GM23248 (cell line): ENCODE measurements around the gene RPGRIP1L. TPM values are rescaled to one million over a fixed set of nuclear protein-coding genes. Genes with fewer than 3 reads are reported as not detected.
A peak's percentile ranks its signal among the peaks of the same experiment; 100 is the strongest.
"Not testable (repeated sequence)": the region's sequence is repeated elsewhere in the genome, so short reads cannot be mapped to it uniquely, and the experiment has no call there.

ENCODE experiments used
- DNase-seq: peaks from one replicate; pipeline ENCODE4 v3.0.0-alpha.2; 2015
- H2AFZ ChIP-seq: fragments of 200-600 bp; sonication (generic); 2 replicates; pipeline ENCODE4 v1.6.1; 2016; ENCODE audit warnings: antibody characterized with exemption
- H3F3A ChIP-seq: fragments of 200-600 bp; sonication (generic); 2 replicates; pipeline ENCODE4 v1.6.1; 2016; ENCODE audit warnings: mild to moderate bottlenecking, antibody characterized with exemption, mixed run types; ENCODE audit not compliant: insufficient read depth
- H3K27ac ChIP-seq: fragments of 200-600 bp; sonication (generic); 2 replicates; pipeline ENCODE4 v1.5.1; 2016; ENCODE audit warnings: mild to moderate bottlenecking
- H3K27me3 ChIP-seq: fragments of 200-600 bp; sonication (generic); replicated peaks from 2 replicates; pipeline ENCODE4 v1.6.1; 2016; ENCODE audit warnings: mild to moderate bottlenecking; ENCODE audit not compliant: insufficient read depth
- H3K36me3 ChIP-seq: fragments of 200-600 bp; sonication (generic); 2 replicates; pipeline ENCODE4 v1.6.1; 2016; ENCODE audit warnings: low read depth, mild to moderate bottlenecking
- H3K4me1 ChIP-seq: fragments of 200-600 bp; sonication (generic); 2 replicates; pipeline ENCODE4 v1.6.1; 2016; ENCODE audit warnings: mild to moderate bottlenecking; ENCODE audit not compliant: insufficient read depth
- H3K4me2 ChIP-seq: fragments of 200-600 bp; sonication (generic); one replicate; pipeline ENCODE4 v1.6.1; 2016; ENCODE audit warnings: mild to moderate bottlenecking; ENCODE audit not compliant: unreplicated experiment
- H3K4me3 ChIP-seq: fragments of 200-600 bp; sonication (generic); 2 replicates; pipeline ENCODE4 v1.5.1; 2016; ENCODE audit warnings: mild to moderate bottlenecking
- H3K79me2 ChIP-seq: fragments of 200-600 bp; sonication (generic); 2 replicates; pipeline ENCODE4 v1.6.1; 2016; ENCODE audit warnings: mild to moderate bottlenecking; ENCODE audit not compliant: insufficient read depth
- H3K9ac ChIP-seq: fragments of 200-600 bp; sonication (generic); 2 replicates; pipeline ENCODE4 v1.6.1; 2016; ENCODE audit warnings: mild to moderate bottlenecking
- H3K9me2 ChIP-seq: fragments of 200-600 bp; sonication (generic); 2 replicates; pipeline ENCODE4 v1.6.1; 2016; ENCODE audit warnings: mixed run types, mild to moderate bottlenecking, moderate library complexity; ENCODE audit not compliant: insufficient read depth
- H3K9me3 ChIP-seq: fragments of 200-600 bp; sonication (generic); one replicate; pipeline ENCODE4 v1.6.1; 2017; ENCODE audit warnings: low read depth
- H4K20me1 ChIP-seq: fragments of 200-600 bp; sonication (generic); 2 replicates; pipeline ENCODE4 v1.6.0; 2016; ENCODE audit not compliant: insufficient read depth
- EZH2 ChIP-seq: fragments of 200-600 bp; sonication (generic); IDR thresholded peaks from 2 replicates; pipeline ENCODE4 v1.6.1; 2018; ENCODE audit warnings: antibody characterized with exemption, mild to moderate bottlenecking; ENCODE audit not compliant: insufficient read depth, poor library complexity, severe bottlenecking
- EZH2phosphoT487 ChIP-seq: fragments of 200-600 bp; sonication (generic); IDR thresholded peaks from 2 replicates; pipeline ENCODE4 v1.6.1; 2018; ENCODE audit warnings: antibody characterized with exemption, moderate library complexity, mild to moderate bottlenecking, low read depth; ENCODE audit not compliant: insufficient read depth
- WGBS, 2 experiments: methylation state at CpG; one replicate each; pipeline ENCODE4 v1.1.6; 2015 to 2017; ENCODE audit warnings: low lambda C conversion rate in 2 of 2, low coverage in 1 of 2; ENCODE audit errors: missing lambda C conversion rate in 2 of 2; 5-methylcytosine and 5-hydroxymethylcytosine counted together
- in situ Hi-C: fragments of 300-500 bp; cut with MboI; formaldehyde crosslinking; loops from 2 replicates; pipeline ENCODE4 v1.15.0; 2020
- polyA plus RNA-seq: library from polyadenylated mRNA; unstranded; fragments of >200 nt; fragmentation: Nextera tagmentation; extraction: Ambion mirVana; gene quantifications from 2 replicates; pipeline ENCODE4 v1.2.1, GENCODE V29; 2016
- total RNA-seq: library from RNA; depleted of rRNA; stranded (reverse); fragments of >200 nt; shearing (Covaris generic); gene quantifications from 2 replicates; pipeline ENCODE4 v1.2.3, GENCODE V29; 2014

Gene RPGRIP1L
- total and polyA plus RNA-seq, 2 experiments from 2014 or later, result 16.3 to 16.8 TPM

- H3K27ac ChIP-seq, result no peak overlapping the region
- in situ Hi-C loops, result no loop called here
- peaks cover 98% of the 10 kb centered on the region for H3K79me2 ChIP-seq
- H3K9me3 ChIP-seq, result no peaks in the 10 kb centered on the region
- 0 out of 2 replicates have a peak, but pooled peaks cover 4% of the 10 kb centered on the region for H3F3A ChIP-seq
- H3K4me2 ChIP-seq, result no peak overlapping the region
- no peak overlapping the region for H2AFZ ChIP-seq
- 83 to 88% methylated on average over 2 of the region's 2 CpGs for WGBS, 2 experiments
- no peak overlapping the region for H3K9ac ChIP-seq
- H3K9me2 ChIP-seq, result no peaks in the 10 kb centered on the region
- TF ChIP-seq EZH2phosphoT487 (no peak), EZH2 (no peak)
- peaks cover 29% of the 10 kb centered on the region for H3K4me1 ChIP-seq
- no peaks in the 10 kb centered on the region for H3K36me3 ChIP-seq
- H3K27me3 ChIP-seq, result no peaks in the 10 kb centered on the region
- H4K20me1 ChIP-seq, result peaks cover 8% of the 10 kb centered on the region; the same call in 1 of the 2 replicates
- no peak for DNase-seq
- no peak overlapping the region for H3K4me3 ChIP-seq
Observed at GRCh38 chr16:53712065-53712464, 8.4 kb upstream of the RPGRIP1L start.

DNA sequence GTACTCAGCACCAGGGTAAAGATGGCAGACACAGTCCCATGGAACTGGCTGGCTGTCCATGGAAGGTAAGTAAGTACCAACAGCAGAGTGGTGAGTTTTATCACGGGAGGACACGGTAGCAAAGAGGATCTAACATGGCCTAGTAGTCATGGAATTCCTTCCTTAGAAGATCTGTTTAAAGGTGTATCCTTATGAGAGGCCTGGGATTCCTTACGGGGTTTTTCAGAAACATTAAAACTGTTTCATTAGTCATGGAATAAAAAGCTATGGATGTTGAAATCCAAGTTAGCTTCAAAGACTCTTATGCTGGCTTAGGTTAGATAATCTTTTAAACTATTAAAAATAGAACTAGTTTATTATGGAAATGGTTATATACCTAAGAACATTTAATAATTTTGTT is 7.7 kb upstream of the RPGRIP1L start:
- peaks cover 29% of the 10 kb centered on the region for H3K4me1 ChIP-seq
- H3K9me3 ChIP-seq, result no peaks in the 10 kb centered on the region
- whole genome bisulfite sequencing, 2 experiments, result 97 to 100% methylated on average over 3 of the region's 3 CpGs
- no peak overlapping the region for H3K4me2 ChIP-seq
- peak; percentile 33 for DNase-seq
- no peak overlapping the region for H3K27ac ChIP-seq
- H3F3A ChIP-seq, result 0 out of 2 replicates have a peak, but pooled peaks cover 4% of the 10 kb centered on the region
- no peak overlapping the region for H3K9ac ChIP-seq
- H3K27me3 ChIP-seq, result no peaks in the 10 kb centered on the region
- H3K4me3 ChIP-seq, result no peak overlapping the region
- peaks cover 8% of the 10 kb centered on the region; the same call in 1 of the 2 replicates for H4K20me1 ChIP-seq
- no peak overlapping the region for H2AFZ ChIP-seq
- in situ Hi-C loops, result no loop called here
- peaks cover 100% of the 10 kb centered on the region for H3K79me2 ChIP-seq
- TF ChIP-seq EZH2phosphoT487 (no peak), EZH2 (no peak)
- no peaks in the 10 kb centered on the region for H3K36me3 ChIP-seq
- no peaks in the 10 kb centered on the region for H3K9me2 ChIP-seq

DNA sequence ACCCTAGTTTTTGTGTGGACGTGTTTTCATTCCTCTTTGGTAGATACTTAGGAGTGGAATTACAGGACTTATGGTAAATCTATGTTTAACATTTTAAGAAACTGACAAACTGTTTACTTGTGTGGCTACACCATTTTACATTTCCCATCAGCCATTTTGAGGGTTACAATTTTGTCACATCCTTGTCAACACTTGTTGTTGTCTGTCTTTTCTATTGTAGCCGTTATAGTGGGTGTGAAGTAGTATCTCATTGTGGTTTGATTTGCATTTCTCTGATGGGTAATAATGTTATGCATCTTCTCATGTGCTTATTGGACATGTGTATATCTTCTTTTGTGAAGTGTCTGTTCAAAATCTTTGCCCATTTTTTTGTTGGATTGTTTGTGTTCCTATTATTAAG is 4.8 kb upstream of the RPGRIP1L start:
- H2AFZ ChIP-seq, result no peak overlapping the region
- no peak for DNase-seq
- H3K27me3 ChIP-seq, result no peaks in the 10 kb centered on the region
- no peak overlapping the region for H3K4me3 ChIP-seq
- peaks cover 96% of the 10 kb centered on the region for H3K79me2 ChIP-seq
- H3F3A ChIP-seq, result no peaks in the 10 kb centered on the region
- H3K4me1 ChIP-seq, result peaks cover 17% of the 10 kb centered on the region; the same call in 1 of the 2 replicates
- H3K9me2 ChIP-seq, result no peaks in the 10 kb centered on the region
- no peaks in the 10 kb centered on the region for H3K9me3 ChIP-seq
- H3K9ac ChIP-seq, result no peak overlapping the region
- H4K20me1 ChIP-seq, result peaks cover 8% of the 10 kb centered on the region; the same call in 1 of the 2 replicates
- 94% methylated on average over 2 of the region's 2 CpGs for WGBS, 2 experiments
- TF ChIP-seq EZH2, result no peak
- no peak for TF ChIP-seq EZH2phosphoT487
- no peak overlapping the region for H3K4me2 ChIP-seq
- in situ Hi-C loops, result no loop called here
- no peaks in the 10 kb centered on the region for H3K36me3 ChIP-seq
- H3K27ac ChIP-seq, result no peak overlapping the region

DNA sequence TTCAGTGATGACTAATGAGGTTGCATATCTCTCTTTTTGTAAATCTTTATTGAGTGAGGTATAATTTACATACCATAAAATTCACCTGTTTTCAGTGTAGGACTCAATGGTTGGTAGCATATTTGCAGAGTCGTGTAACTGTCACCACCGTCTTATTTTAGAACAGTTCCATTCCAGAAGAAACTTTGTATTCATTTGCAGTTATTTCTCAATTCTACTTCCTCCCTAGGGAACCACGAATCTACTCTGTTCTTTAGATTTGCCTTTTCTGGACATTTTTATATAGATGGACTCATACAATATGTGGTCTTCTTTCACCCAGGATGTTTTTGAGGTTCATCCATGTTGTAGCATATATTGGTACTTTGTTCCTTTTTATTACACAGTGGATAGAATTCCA is 4.0 kb upstream of the RPGRIP1L start:
- WGBS, 2 experiments, result 51 to 63% methylated on average over 3 of the region's 3 CpGs
- in situ Hi-C loops, result no loop called here
- no peak for TF ChIP-seq EZH2phosphoT487
- no peak for TF ChIP-seq EZH2
- Histone ChIP-seq H3K79me2 (peaks cover 96% of the 10 kb centered on the region), H3K9ac (no peak overlapping the region), H3K9me2 (no peaks in the 10 kb centered on the region), H4K20me1 (peaks cover 8% of the 10 kb centered on the region; the same call in 1 of the 2 replicates), H2AFZ (no peak overlapping the region), H3K4me3 (no peak overlapping the region), H3K27ac (no peak overlapping the region), H3K9me3 (no peaks in the 10 kb centered on the region), H3K4me2 (no peak overlapping the region), H3K4me1 (peaks cover 19% of the 10 kb centered on the region), H3F3A (no peaks in the 10 kb centered on the region), H3K27me3 (no peaks in the 10 kb centered on the region), H3K36me3 (no peaks in the 10 kb centered on the region)
- no peak for DNase-seq

DNA sequence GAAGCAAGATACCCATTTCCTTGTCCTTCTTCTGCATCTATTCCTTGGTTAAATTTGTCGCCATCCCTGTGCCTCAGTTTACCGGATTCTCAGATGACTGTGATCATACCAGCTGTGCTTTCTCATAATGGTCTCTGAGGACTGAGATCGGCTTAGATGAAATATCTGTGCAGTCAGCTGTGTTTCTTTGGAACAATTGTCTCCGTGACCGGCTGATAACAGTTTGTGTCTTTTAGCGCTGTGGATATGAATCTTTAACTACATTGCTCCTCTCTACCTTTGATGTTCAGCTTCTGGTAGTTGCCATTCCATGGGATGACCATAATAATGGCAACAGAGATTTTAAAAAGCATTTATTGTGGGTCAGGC is 770 bp upstream of the RPGRIP1L start:
- no peak for TF ChIP-seq EZH2
- no peak for TF ChIP-seq EZH2phosphoT487
- Histone ChIP-seq H3K36me3 (no peaks in the 10 kb centered on the region), H3K9ac (peak overlapping the region; percentile 89), H4K20me1 (peaks cover 8% of the 10 kb centered on the region; the same call in 1 of the 2 replicates), H3K9me2 (no peaks in the 10 kb centered on the region), H2AFZ (peak overlapping the region; percentile 86), H3K4me3 (peak overlapping the region; percentile 93), H3K9me3 (no peaks in the 10 kb centered on the region), H3K79me2 (peaks cover 85% of the 10 kb centered on the region), H3K27ac (peak overlapping the region; percentile 65), H3K4me1 (peaks cover 21% of the 10 kb centered on the region), H3K4me2 (peak overlapping the region; percentile 89), H3F3A (no peaks in the 10 kb centered on the region), H3K27me3 (no peaks in the 10 kb centered on the region)
- in situ Hi-C loops, result no loop called here
- 10% methylated on average over 6 of the region's 6 CpGs for WGBS, 2 experiments
- peak; percentile 23 for DNase-seq

- H3K9me3 ChIP-seq, H3K4me2 ChIP-seq, H3K9me2 ChIP-seq, DNase-seq, H3K4me3 ChIP-seq, H3K9ac ChIP-seq, H2AFZ ChIP-seq, H3K36me3 ChIP-seq, H4K20me1 ChIP-seq, in situ Hi-C loops, H3K27me3 ChIP-seq, H3K27ac ChIP-seq: not testable (repeated sequence)
- H3K4me1 ChIP-seq, result peaks cover 23% of the 10 kb centered on the region
- WGBS, 2 experiments, result 96% methylated on average over 28 of the region's 31 CpGs; no CpG with 5 or more reads in 1 of the 2 experiments
- peaks cover 27% of the 10 kb centered on the region for H3K79me2 ChIP-seq
- H3F3A ChIP-seq, result peaks cover 25% of the 10 kb centered on the region
Observed at GRCh38 chr16:53698271-53698670, 5.4 kb downstream of the RPGRIP1L start.
